Ishikawa (cell line): Measurements from ENCODE around the gene A4GALT.

ENCODE experiments used
- CEBPB ChIP-seq: IDR thresholded peaks from 2 replicates; pipeline ENCODE4 v1.6.1; 2012
- CREB1 ChIP-seq: IDR thresholded peaks from 2 replicates; pipeline ENCODE4 v1.6.1; 2012; ENCODE audit warnings: low read depth
- EGR1 ChIP-seq: IDR thresholded peaks from 2 replicates; pipeline ENCODE4 v1.6.1; 2012
- EP300 ChIP-seq: IDR thresholded peaks from 2 replicates; pipeline ENCODE4 v1.6.1; 2012; ENCODE audit warnings: borderline replicate concordance
- FOXM1 ChIP-seq: IDR thresholded peaks from 2 replicates; pipeline ENCODE4 v1.6.1; 2012; ENCODE audit warnings: low read depth, borderline replicate concordance
- MAX ChIP-seq: IDR thresholded peaks from 2 replicates; pipeline ENCODE4 v1.6.1; 2012
- NFIC ChIP-seq: IDR thresholded peaks from 2 replicates; pipeline ENCODE4 v1.6.1; 2012
- RAD21 ChIP-seq: IDR thresholded peaks from 2 replicates; pipeline ENCODE4 v1.6.1; 2012; ENCODE audit warnings: low read depth
- REST ChIP-seq: IDR thresholded peaks from 2 replicates; pipeline ENCODE4 v1.6.1; 2012; ENCODE audit warnings: low read depth, mild to moderate bottlenecking
- TAF1 ChIP-seq: IDR thresholded peaks from 2 replicates; pipeline ENCODE4 v1.6.1; 2012; ENCODE audit warnings: low read depth, mild to moderate bottlenecking
- TCF12 ChIP-seq: IDR thresholded peaks from 2 replicates; pipeline ENCODE4 v1.6.1; 2012; ENCODE audit warnings: low read depth
- TEAD4 ChIP-seq: IDR thresholded peaks from 2 replicates; pipeline ENCODE4 v1.6.1; 2012
- USF1 ChIP-seq: IDR thresholded peaks from 2 replicates; pipeline ENCODE4 v1.6.1; 2012
- YY1 ChIP-seq: IDR thresholded peaks from 2 replicates; pipeline ENCODE4 v1.6.1; 2012; ENCODE audit warnings: low read depth
- ZBTB7A ChIP-seq: IDR thresholded peaks from 2 replicates; pipeline ENCODE4 v1.6.1; 2012; ENCODE audit warnings: low read depth

The A4GALT gene

GRCh38 chr22:42685941-42686653 lies 34.6 kb downstream of the A4GALT start:
- TF ChIP-seq REST, result no peak

GRCh38 chr22:42684462-42685195 lies 36.0 kb downstream of the A4GALT start:
- TF ChIP-seq MAX (no peak), ZBTB7A (no peak), TAF1 (no peak), NFIC (no peak), TCF12 (no peak), RAD21 (no peak), REST (no peak), TEAD4 (no peak), CEBPB (no peak), USF1 (no peak), YY1 (no peak), CREB1 (no peak), EP300 (no peak), FOXM1 (no peak), EGR1 (no peak)

- TF ChIP-seq TEAD4 (no peak), YY1 (no peak), TAF1 (no peak), NFIC (no peak)
Observed at GRCh38 chr22:42683578-42684283, 36.9 kb downstream of the A4GALT start.

- TF ChIP-seq REST (no peak), RAD21 (no peak), CREB1 (no peak), EP300 (no peak), TCF12 (no peak), NFIC (no peak), CEBPB (no peak), MAX (no peak), EGR1 (no peak), ZBTB7A (no peak), FOXM1 (no peak), TAF1 (no peak)
Observed at GRCh38 chr22:42682113-42682851, 38.4 kb downstream of the A4GALT start.
